Epithelial cell of proximal tubule (primary cell): ENCODE measurements around the gene GRIA4. TPM values are rescaled to one million over a fixed set of nuclear protein-coding genes. Genes with fewer than 3 reads are reported as not detected.

Source experiments
- DNase-seq: peaks from one replicate; pipeline ENCODE4 v3.0.0-alpha.2; 2011; ENCODE audit warnings: low read depth
- H3K4me3 ChIP-seq: 2 replicates; pipeline ENCODE4 v1.5.1; 2011; ENCODE audit warnings: low read depth, mild to moderate bottlenecking, low read length
- total RNA-seq: library from RNA; depleted of rRNA; stranded (reverse); fragments of >200 nt; gene quantifications from 2 replicates; pipeline ENCODE4 v1.2.3, GENCODE V29; 2015
- TF ChIP-seq, protein P1 (sequence below): conservative IDR thresholded peaks from 2 replicates; pipeline ENCODE4 v1.5.1; 2012; ENCODE audit warnings: low read depth, mild to moderate bottlenecking, low read length

Gene GRIA4
- total RNA-seq, 1 donor from 2014 or later: 0.69 TPM

GRCh38 chr11:105790840-105791239 lies 181.0 kb downstream of the GRIA4 start:
- no peak overlapping the region for H3K4me3 ChIP-seq

GRCh38 chr11:105793092-105793491 lies 183.2 kb downstream of the GRIA4 start:
- DNase-seq: no peak
- no peak overlapping the region for H3K4me3 ChIP-seq
- TF ChIP-seq, protein P1, sequence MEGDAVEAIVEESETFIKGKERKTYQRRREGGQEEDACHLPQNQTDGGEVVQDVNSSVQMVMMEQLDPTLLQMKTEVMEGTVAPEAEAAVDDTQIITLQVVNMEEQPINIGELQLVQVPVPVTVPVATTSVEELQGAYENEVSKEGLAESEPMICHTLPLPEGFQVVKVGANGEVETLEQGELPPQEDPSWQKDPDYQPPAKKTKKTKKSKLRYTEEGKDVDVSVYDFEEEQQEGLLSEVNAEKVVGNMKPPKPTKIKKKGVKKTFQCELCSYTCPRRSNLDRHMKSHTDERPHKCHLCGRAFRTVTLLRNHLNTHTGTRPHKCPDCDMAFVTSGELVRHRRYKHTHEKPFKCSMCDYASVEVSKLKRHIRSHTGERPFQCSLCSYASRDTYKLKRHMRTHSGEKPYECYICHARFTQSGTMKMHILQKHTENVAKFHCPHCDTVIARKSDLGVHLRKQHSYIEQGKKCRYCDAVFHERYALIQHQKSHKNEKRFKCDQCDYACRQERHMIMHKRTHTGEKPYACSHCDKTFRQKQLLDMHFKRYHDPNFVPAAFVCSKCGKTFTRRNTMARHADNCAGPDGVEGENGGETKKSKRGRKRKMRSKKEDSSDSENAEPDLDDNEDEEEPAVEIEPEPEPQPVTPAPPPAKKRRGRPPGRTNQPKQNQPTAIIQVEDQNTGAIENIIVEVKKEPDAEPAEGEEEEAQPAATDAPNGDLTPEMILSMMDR: no peak

More at GRCh38 chr11:105790840-105791239, 181.0 kb downstream of the GRIA4 start:
- TF ChIP-seq, protein P1: no peak
- no peak for DNase-seq

GRCh38 chr11:105799263-105799662 lies 189.4 kb downstream of the GRIA4 start:
- no peak overlapping the region for H3K4me3 ChIP-seq
- no peak for DNase-seq
- TF ChIP-seq, protein P1: no peak

DNA sequence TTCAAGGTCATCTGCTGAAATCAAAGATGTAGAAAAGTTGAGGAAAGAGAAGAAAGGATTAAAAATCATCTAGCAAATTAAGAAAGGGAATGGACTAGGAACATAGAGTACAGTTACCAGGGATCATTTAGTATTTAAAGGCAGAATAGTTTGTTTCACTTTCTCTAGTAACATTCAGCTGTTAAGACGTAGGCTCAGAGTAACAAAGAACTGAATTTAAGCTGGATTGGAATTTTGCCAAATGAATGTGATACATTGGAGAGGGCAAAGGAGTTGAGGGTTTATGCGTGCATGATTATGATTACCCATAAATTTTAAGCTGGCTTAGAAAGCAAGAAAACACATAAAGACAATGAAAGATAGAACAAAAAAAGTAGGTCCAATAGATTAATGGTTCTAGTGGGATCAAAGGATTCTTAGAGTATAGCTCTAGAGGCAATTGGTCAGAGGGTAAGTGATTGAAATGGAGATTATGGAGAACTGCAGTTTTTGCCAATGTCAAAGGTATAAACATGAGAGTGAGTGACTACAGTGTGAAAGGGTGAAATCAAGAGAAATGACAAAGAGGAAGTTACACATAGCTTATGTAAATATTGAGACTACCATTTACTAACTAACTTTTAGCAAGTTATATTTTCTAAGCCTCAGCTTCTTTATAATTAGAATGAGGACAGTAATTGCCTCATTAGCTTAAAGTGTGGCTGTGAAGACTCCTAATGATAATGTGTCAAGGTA lies 190.0 kb downstream of the GRIA4 start:
- DNase-seq: no peak
- no peak overlapping the region for H3K4me3 ChIP-seq
- TF ChIP-seq, protein P1: no peak

DNA sequence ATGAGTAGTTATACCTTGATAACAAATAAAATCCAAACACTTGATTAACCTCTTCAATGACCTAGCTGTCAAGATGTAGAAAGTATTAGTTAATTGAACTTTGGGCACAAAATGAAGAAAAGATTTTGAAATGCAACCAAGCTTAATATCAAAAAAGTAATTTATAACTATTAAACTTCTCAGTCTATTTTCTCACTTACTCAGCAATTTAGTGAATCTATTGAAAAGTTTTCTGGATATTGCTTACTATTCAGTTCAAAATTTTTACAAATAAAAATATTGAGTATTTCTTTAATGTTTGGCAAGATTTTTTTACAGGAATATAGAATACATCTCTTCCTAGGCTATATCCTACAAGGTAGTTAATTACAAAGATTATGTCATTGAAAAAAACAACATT lies 192.5 kb downstream of the GRIA4 start:
- TF ChIP-seq, protein P1: no peak
- no peak overlapping the region for H3K4me3 ChIP-seq
- no peak for DNase-seq

DNA sequence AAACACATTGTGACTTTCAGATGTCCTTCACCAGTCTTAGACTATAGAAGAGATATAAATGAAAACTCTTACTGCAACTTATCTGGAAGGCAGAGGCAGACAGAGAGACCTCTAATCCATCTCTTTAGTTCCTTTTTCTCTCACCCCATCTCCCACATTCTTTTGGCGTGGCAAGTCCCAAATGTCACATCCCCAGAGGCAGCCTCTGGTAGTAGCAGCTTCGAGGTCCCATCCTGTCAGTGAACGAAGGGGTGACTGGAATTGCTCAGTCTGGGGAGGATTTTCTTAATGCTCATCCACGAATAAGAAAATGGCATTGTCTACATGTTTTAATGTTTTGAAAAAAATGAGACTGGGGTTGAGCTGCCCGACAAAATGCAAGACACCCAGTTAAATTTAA lies 201.4 kb downstream of the GRIA4 start:
- no peak overlapping the region for H3K4me3 ChIP-seq
- TF ChIP-seq, protein P1: no peak
- DNase-seq: no peak

GRCh38 chr11:105821372-105821771 lies 211.5 kb downstream of the GRIA4 start:
- no peak for DNase-seq
- H3K4me3 ChIP-seq: no peak overlapping the region
- TF ChIP-seq, protein P1: no peak
